Stimulated activated CD4-positive, alpha-beta T cell treated with anti-CD3 and anti-CD28 coated beads, TNF-alpha, amount 100 ng/mL, for 4 hours (primary cell): ENCODE data around the gene CD47.
A peak's percentile ranks its signal among the peaks of the same experiment; 100 is the strongest.

Source experiments
- DNase-seq, 3 experiments: peaks; one replicate each; pipeline ENCODE4 v3.0.0-alpha.2; 2020; ENCODE audit warnings: low read depth in 3 of 3

CD47 gene

GRCh38 chr3:108090701-108091497 lies at the start of gene CD47:
Gene CD47 (minus strand): TSS chr3:108091031. CDS start chr3:108090908, 123 bp downstream.
- DNase-seq = peak; percentile 91 to 95 (median 92)

DNA sequence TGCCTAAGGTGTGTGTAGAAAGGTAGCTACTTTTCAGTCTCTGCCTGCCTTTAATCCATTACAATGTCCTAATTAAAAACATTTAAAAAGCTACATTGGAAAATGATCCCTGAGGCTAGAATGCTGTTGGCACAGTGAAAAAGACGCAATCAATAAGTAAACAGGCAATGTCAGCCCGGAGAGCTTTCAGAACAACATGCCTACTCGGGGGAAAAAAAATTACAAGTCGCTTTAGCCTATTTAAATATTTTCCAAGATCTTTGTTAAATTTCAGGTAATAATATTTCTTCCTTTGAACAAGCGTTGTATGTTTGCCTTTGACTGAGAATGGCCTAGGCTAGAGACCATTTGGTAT lies 46.6 kb upstream of the CD47 start:
- no peak for DNase-seq

GRCh38 chr3:108136561-108137459 lies 46.0 kb upstream of the CD47 start:
- DNase-seq = no peak

- no peak for DNase-seq
These were observed 43.7 kb upstream of the CD47 start for GRCh38 chr3:108134555-108134880.

DNA sequence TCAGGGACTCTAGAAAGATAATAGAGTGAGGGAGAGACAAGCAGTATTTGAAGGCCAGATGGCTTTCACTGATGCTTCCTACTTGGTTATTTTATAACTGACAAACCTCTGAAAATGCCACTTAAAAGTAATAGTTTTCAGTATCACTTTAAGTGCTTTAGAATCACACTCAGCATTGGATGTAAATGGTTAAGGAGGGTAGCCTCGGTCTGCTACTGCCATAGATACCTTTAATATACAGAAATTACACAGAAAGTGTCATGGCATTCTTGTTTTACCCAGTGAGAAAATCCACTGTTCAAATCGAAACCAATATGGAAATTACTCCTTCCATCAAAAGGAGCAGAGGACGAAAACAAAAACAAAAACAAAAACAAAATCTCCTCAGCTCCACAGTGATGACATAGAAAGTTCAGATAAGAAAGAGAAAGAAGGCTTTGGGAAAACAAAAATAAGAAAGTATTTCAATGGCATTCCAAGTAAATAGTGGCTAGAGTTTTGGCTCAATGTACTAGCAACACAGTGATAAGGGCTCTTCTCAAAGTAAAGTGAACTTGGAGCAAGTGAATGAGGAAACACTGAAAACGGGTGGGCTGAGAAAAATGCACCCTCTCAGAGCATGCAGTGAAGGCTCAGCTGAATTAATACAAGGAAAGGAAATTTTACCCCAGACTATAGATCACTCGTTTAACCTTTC lies 43.2 kb upstream of the CD47 start:
- no peak for DNase-seq

GRCh38 chr3:108133048-108133369 lies 42.2 kb upstream of the CD47 start:
- DNase-seq = no peak

DNA sequence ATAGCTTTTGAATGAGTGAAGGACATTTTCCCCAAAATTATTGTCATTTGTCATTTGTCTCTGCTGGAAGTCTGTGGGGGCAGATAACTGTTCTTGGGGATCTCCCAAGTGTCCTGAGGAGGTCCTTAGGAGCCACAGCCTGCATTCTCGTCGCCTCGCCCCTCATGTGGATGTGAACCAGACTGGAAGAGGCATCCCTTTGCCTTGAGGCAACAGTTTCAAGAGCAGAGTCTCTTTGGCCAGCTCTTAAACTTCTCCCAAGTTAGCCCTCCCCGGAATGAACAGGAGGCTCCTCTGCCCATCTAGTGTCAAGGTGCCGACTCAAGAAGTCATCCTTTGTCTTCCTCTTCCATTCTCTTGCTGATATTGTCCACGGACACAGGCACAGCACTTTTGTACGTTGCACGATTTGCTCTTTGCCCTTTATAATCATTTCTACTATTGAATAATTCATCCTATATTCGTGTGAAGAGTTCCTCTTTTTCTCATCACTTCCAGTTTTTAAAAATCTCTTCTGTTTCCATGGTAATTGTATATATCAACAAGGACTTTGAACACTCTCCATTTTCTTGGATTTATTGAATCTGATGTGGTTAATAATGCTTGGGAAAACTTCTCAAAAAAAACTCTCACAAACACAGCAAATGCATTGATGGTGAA lies 40.8 kb upstream of the CD47 start:
- no peak for DNase-seq

DNA sequence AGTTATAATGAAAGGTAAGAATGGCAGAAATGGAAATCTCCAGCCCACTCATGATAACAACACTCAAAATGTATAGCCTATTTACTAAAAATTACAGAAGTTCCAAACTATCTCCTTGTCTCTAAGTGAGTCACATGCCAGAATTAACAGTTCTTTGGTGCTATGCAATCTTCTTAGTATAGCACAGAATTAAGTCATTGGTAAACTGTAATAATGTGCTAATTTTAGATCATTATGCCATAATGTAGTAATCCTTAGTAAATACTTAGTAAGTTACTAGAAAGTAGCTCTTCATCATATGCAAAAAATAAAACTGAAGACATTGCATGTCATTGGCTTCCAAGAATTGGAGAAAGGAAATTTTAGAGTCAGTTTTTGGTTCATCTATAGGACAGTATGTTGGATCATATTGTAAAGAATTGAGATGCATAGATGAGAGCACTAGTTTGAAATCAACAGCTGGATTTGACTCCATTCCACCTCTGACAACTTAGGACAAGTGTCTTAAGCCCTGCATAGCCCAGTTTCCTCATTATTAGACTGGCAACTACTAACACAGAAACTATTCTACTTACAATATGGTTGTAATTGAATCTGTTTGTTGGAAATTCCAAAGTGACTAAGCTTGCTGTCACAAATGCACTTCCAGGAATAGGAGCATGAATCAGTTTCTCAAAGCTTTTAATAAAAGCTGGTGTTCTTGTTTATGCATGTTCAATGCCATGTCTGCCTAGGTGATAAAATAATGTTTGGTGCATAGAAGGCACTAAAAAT lies 40.1 kb upstream of the CD47 start:
- no peak for DNase-seq

DNA sequence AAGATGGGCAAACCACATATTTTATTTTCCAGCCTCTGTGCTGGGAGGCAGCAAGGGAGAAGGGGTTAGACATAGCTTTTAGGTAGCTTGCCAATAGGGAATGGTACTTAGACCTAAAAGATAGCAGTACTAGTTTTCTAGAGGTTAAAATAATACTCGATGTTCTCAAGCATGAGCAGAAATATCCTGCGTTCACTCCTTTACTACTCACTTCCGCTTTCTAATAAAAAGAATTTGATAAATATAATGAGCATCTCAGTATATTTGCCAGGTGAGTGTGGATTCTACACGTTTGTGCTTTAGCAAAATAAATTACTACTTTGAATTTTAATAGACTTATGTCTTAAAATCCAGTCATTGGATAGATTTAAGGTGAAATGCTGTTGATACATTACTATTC lies 39.4 kb upstream of the CD47 start:
- DNase-seq = no peak

DNA sequence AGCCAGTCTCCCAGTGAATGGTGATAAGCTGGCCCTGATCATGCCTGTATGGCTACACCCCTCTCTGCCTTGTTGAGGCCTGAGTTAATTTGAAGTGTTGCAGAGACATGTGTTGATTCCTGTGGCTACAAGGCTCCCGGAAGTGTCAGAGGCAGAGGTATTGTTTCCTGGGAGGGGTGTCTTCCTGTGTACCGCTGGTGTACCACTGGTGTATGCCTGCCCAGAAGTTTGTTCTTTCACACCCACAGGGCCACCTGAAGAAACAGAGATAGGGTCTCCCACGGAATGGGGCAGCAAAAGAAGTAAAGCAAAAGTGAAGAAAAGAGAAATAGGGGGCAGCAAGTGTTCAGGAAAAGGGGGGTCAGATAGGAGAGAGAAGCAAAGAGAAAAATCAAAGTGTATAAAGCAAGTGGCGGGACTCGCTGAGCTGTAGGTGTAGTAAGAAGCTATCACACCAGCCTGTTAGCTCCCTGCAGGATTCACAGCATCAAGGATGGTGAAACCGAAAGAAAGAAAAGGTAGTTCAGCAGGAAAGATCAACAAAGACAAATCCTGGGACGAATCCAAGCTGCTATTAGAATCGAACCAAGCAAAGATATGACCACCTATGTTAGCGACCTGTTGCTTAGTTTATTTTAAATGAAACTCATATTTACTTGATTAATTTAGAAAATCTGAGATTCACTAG lies 36.6 kb upstream of the CD47 start:
- DNase-seq = peak in 2 of 3 experiments; percentile 50 to 52

- no peak for DNase-seq
These were observed 35.5 kb upstream of the CD47 start for GRCh38 chr3:108126348-108126747.

GRCh38 chr3:108125550-108126071 lies 34.8 kb upstream of the CD47 start:
- DNase-seq = peak; percentile 34 to 43 (median 37)

DNA sequence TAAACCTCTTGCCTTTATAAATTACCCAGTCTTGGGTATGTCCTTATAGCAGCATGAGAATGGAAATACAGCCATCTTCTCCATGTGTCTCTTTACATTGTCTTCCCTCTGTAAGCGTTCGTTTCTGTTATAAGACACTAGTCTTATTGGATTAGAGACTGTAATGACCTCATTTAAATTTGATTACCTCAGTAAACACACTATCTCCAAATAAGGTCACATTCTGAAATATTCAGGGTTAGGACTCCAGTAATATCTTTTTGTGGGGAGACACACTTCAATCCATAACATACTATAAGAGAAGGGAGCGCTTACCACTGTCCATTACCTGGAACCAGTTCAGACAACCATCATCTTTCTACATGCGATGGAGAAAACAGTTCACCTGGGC lies 34.3 kb upstream of the CD47 start:
- no peak for DNase-seq

GRCh38 chr3:108124337-108125152 lies 33.7 kb upstream of the CD47 start:
- DNase-seq = peak; percentile 46 to 67 (median 55)

- DNase-seq = no peak
These were observed 32.5 kb upstream of the CD47 start for GRCh38 chr3:108123326-108123725.

- no peak for DNase-seq
These were observed 31.4 kb upstream of the CD47 start for GRCh38 chr3:108122276-108122675.

DNA sequence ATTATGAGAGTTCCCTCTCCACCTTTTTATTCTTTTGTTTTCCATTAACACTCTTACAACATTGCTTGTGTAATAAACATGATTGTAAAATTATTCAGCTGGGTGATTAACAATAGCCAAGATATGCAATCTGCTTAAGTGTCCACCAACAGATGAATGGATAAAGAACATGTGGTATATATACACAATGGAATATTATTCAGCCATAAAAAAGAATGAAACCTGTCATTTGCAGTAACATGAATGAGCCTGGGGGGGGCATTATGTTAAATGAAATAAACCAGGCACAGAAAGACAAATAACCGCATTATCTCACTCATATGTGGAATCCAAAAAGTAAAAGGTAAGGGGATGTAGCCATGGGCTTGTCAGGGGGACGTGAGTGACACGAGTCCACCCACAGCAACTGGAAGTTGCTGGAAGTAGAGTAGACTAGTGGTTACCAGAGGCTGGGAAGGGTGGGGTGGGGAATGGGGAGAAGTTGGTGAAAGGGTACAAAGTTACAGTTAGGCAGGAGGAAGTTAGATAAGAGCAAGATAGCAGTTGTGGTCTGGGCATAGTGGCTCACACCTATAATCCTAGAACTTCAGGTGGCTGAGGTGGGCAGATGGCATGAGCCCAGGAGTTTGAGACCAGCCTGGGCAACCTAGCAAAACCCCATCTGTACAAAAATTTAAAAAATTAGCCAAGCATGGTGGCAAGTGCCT lies 28.7 kb upstream of the CD47 start:
- no peak for DNase-seq

- DNase-seq = no peak
These were observed 27.4 kb upstream of the CD47 start for GRCh38 chr3:108118038-108118768.
